ENCODE data around the gene PRRX2. TPM values are rescaled to one million over a fixed set of nuclear protein-coding genes. Genes with fewer than 3 reads are reported as not detected.

Gene PRRX2
- total RNA-seq, 4 donors from 2014 or later = 0.75 to 1.7 (median 1.6) TPM; not detected in 1

DNA sequence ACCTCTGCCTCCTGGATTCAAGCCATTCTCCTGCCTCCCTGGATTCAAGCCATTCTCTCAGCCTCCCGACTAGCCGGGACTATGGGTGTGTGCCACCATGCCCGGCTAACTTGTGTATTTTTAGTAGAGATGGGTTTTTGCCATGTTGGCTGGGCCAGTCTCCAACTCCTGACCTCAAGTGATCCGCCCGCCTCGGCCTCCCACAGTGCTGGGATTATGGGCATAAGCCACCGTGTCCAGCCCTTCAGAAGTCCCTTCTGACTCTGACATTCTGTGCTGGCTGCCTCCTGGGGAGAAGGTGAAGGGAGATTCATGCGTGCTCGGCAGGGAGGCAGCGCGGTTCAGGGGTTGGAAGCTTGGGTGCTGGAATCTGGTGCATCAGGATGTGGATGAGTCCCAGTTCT is 28.8 kb downstream of the PRRX2 start:
- TF ChIP-seq CTCF (IDR thresholded peaks at IDR 0.05 in 4 of 5, conservative IDR thresholded peaks at IDR 0.05 in 1 of 5) (no peak), POLR2A (IDR thresholded peaks at IDR 0.05) (no peak)
- no peaks in the 10 kb centered on the region for H3K9me3 ChIP-seq
- no peak for DNase-seq
- intact Hi-C loops (cut with DNase I; ENCODE audit: low total_unique reads) (no loop called here), in situ Hi-C loops (cut with MboI; ENCODE audit: low sequenced_read_pairs in 4 of 4) (no loop called here)
- H3K27me3 ChIP-seq = peaks cover 15 to 27% (median 17%) of the 10 kb centered on the region in 3 donors
- ATAC-seq = no peak
- no peaks in the 10 kb centered on the region for H3K4me1 ChIP-seq
- no peaks in the 10 kb centered on the region for H3K36me3 ChIP-seq
- no peak overlapping the region for H3K27ac ChIP-seq
- H3K4me3 ChIP-seq = no peak overlapping the region

GRCh38 chr9:129695870-129696269 is 30.4 kb downstream of the PRRX2 start:
- in situ Hi-C loops (cut with MboI; ENCODE audit: low sequenced_read_pairs in 4 of 4) (no loop called here), intact Hi-C loops (cut with DNase I; ENCODE audit: low total_unique reads) (no loop called here)
- H3K4me1 ChIP-seq = no peaks in the 10 kb centered on the region
- TF ChIP-seq CTCF (IDR thresholded peaks at IDR 0.05 in 4 of 5, conservative IDR thresholded peaks at IDR 0.05 in 1 of 5) = no peak
- TF ChIP-seq POLR2A (IDR thresholded peaks at IDR 0.05) = no peak
- H3K27ac ChIP-seq = no peak overlapping the region
- H3K4me3 ChIP-seq = no peak overlapping the region
- H3K27me3 ChIP-seq = peaks cover 15 to 43% (median 20%) of the 10 kb centered on the region in 3 donors
- no peak for ATAC-seq
- H3K9me3 ChIP-seq = no peaks in the 10 kb centered on the region
- no peak for DNase-seq
- no peaks in the 10 kb centered on the region for H3K36me3 ChIP-seq

GRCh38 chr9:129696944-129697655 is 31.7 kb downstream of the PRRX2 start:
- ATAC-seq (peak; percentile 47 to 55), DNase-seq (peak in 1 of 2 donors; percentile 41)
- H3K36me3 ChIP-seq = no peaks in the 10 kb centered on the region
- in situ Hi-C loops (cut with MboI; ENCODE audit: low sequenced_read_pairs in 4 of 4) = no loop called here
- peak overlapping the region; percentile 24 to 47 (median 40) for H3K4me3 ChIP-seq
- intact Hi-C loops (cut with DNase I; ENCODE audit: low total_unique reads) = no loop called here
- no peaks in the 10 kb centered on the region for H3K4me1 ChIP-seq
- H3K27me3 ChIP-seq = peaks cover 18 to 43% (median 20%) of the 10 kb centered on the region in 3 donors
- no peak for TF ChIP-seq CTCF (IDR thresholded peaks at IDR 0.05 in 4 of 5, conservative IDR thresholded peaks at IDR 0.05 in 1 of 5)
- peak in 1 of 2 donors; percentile 10 for TF ChIP-seq POLR2A (IDR thresholded peaks at IDR 0.05)
- no peaks in the 10 kb centered on the region for H3K9me3 ChIP-seq
- peak overlapping the region in 1 of 4 donors; percentile 43 for H3K27ac ChIP-seq

- intact Hi-C loops (cut with DNase I; ENCODE audit: low total_unique reads) (no loop called here), in situ Hi-C loops (cut with MboI; ENCODE audit: low sequenced_read_pairs in 4 of 4) (no loop called here)
- Histone ChIP-seq H3K9me3 (no peaks in the 10 kb centered on the region), H3K36me3 (no peaks in the 10 kb centered on the region), H3K4me3 (peak overlapping the region; percentile 24 to 47 (median 40)), H3K27ac (peak overlapping the region in 2 of 4 donors; percentile 43 to 48), H3K4me1 (no peaks in the 10 kb centered on the region), H3K27me3 (peaks cover 18 to 43% (median 22%) of the 10 kb centered on the region in 3 donors)
- peak in 1 of 2 donors; percentile 34 for DNase-seq
- ATAC-seq = peak in 1 of 2 donors; percentile 56
- TF ChIP-seq POLR2A (IDR thresholded peaks at IDR 0.05) = no peak
- TF ChIP-seq CTCF (IDR thresholded peaks at IDR 0.05 in 4 of 5, conservative IDR thresholded peaks at IDR 0.05 in 1 of 5) = no peak
Measured at GRCh38 chr9:129697656-129698253, 32.3 kb downstream of the PRRX2 start.

Data from gastrocnemius medialis (tissue), 4 donors.